ENCODE measurements around the gene PFAS. TPM values are rescaled to one million over a fixed set of nuclear protein-coding genes. Genes with fewer than 3 reads are reported as not detected.

Gene PFAS
- total RNA-seq, 1 donor from 2014 or later: 28.3 TPM

DNA sequence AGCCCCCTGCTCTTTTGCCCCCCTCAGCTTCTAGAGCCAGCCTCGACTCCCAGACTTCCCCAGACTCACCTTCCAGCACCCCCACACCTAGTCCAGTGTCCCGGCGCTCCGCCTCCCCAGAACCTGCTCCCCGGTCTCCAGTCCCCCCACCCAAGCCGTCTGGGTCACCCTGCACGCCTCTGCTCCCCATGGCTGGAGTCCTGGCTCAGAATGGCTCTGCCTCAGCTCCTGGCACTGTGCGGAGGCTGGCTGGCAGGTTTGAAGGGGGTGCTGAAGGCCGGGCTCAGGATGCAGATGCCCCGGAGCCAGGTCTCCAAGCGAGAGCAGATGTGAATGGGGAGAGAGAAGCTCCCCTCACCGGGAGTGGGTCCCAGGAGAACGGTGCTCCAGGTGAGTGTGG lies 63.2 kb downstream of the PFAS start:
- Histone ChIP-seq H3K27ac (no peak overlapping the region), H3K36me3 (no peaks in the 10 kb centered on the region), H3K4me3 (peak overlapping the region; percentile 42), H3K4me1 (no peaks in the 10 kb centered on the region), H3K9me3 (no peaks in the 10 kb centered on the region), H3K27me3 (peaks cover 42% of the 10 kb centered on the region)
- ATAC-seq (no peak), DNase-seq (no peak)
- TF ChIP-seq, protein P1, sequence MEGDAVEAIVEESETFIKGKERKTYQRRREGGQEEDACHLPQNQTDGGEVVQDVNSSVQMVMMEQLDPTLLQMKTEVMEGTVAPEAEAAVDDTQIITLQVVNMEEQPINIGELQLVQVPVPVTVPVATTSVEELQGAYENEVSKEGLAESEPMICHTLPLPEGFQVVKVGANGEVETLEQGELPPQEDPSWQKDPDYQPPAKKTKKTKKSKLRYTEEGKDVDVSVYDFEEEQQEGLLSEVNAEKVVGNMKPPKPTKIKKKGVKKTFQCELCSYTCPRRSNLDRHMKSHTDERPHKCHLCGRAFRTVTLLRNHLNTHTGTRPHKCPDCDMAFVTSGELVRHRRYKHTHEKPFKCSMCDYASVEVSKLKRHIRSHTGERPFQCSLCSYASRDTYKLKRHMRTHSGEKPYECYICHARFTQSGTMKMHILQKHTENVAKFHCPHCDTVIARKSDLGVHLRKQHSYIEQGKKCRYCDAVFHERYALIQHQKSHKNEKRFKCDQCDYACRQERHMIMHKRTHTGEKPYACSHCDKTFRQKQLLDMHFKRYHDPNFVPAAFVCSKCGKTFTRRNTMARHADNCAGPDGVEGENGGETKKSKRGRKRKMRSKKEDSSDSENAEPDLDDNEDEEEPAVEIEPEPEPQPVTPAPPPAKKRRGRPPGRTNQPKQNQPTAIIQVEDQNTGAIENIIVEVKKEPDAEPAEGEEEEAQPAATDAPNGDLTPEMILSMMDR (IDR thresholded peaks at IDR 0.05): no peak
- intact Hi-C loops (cut with DNase I): no loop called here

DNA sequence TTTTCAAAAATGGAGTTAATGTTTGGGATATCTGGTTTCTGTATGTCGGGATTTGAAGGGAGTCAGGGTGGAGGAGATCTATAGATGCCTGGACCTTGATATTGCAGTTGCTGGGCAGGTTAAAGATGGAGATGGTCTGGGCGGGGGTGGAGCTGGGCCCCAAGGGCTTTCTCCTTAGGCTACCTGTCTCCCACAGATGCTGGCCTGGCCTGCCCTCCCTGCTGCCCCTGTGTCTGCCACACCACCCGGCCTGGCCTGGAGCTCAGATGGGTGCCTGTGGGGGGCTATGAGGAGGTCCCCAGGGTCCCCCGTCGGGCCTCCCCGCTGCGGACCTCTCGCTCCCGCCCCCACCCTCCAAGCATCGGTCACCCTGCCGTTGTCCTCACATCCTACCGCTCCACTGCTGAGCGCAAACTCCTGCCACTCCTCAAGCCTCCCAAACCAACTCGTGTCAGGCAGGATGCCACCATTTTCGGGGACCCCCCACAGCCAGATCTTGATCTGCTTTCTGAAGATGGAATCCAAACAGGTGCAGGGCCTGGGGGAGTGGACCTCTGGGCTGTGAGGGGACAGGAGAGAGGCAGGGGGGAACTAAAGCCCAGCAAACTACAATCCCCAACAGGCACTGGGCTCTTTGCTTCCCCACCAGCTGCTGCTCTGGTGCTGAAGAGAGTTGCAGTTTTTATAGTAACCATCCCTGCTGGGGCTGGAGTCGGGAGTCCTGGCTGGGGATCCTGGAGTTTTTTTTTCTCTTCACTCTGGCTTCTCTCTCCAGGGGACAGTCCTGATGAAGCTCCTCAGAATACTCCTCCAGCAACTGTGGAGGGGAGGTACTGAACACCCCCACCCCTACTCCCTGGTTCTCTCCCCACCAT lies 63.9 kb downstream of the PFAS start:
- H3K27ac ChIP-seq: no peak overlapping the region
- H3K27me3 ChIP-seq: peaks cover 42% of the 10 kb centered on the region
- no peaks in the 10 kb centered on the region for H3K36me3 ChIP-seq
- intact Hi-C loops (cut with DNase I): no loop called here
- ATAC-seq (no peak), DNase-seq (no peak)
- no peaks in the 10 kb centered on the region for H3K4me1 ChIP-seq
- H3K4me3 ChIP-seq: peak overlapping the region; percentile 42
- no peaks in the 10 kb centered on the region for H3K9me3 ChIP-seq
- TF ChIP-seq, protein P1 (IDR thresholded peaks at IDR 0.05): no peak

DNA sequence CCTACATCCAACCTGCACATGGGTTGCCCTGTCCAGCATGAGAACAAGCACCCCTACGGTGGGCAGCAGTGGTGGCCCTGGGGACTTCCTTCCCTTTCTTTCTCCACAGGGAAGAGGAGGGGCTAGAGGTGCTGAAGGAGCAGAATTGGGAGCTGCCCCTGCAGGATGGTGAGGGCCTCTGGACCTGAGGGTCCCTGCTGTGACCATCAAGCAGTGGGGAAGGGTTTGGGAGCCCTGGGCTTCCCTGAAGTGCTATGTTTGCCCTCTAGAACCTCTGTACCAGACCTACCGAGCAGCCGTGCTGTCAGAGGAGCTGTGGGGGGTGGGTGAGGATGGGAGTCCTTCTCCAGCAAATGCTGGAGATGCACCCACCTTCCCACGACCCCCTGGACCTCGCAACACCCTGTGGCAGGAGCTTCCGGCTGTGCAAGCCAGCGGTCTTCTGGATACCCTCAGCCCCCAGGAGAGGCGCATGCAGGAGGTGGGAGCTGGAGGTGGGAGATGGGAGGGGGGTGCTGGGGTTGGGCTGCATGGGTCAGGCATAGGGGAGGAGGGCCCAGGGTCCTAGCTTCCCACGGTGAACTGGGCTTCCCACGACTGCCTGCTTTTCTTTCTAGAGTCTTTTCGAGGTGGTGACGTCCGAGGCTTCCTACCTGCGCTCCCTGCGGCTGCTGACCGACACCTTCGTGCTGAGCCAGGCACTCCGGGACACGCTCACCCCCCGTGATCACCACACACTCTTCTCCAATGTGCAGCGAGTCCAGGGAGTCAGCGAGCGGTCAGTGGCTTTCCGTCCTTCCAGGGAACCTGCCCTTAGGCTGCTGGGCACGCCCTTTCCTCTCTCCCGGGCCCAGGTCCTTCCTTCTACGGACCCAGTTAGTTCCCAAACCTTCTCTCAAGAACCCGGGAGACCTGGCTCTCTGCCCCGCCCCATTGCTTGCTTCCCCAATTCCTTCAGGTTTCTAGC lies 66.0 kb downstream of the PFAS start:
- no peak overlapping the region for H3K27ac ChIP-seq
- H3K4me1 ChIP-seq: no peaks in the 10 kb centered on the region
- no peak overlapping the region for H3K4me3 ChIP-seq
- ATAC-seq: peak; percentile 39
- peaks cover 42% of the 10 kb centered on the region for H3K27me3 ChIP-seq
- intact Hi-C loops (cut with DNase I): no loop called here
- H3K9me3 ChIP-seq: no peaks in the 10 kb centered on the region
- no peak for DNase-seq
- H3K36me3 ChIP-seq: no peaks in the 10 kb centered on the region
- TF ChIP-seq, protein P1 (IDR thresholded peaks at IDR 0.05): no peak

DNA sequence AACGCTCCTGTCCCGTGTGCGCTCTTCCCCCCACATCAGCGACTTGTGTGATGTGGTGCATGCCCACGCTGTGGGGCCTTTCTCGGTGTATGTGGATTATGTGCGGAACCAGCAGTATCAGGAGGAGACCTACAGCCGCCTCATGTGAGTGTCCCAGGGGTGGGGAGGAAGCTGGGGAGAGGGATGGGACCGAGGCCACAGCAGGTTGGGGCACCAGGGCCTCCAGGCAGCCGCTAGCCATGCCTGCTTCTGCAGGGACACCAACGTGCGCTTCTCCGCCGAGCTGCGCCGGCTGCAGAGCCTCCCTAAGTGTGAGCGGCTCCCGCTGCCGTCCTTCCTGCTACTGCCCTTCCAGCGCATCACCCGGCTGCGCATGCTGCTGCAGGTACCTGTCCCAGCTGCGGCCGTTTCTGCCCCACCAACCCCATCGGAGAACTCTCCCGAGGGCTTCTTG lies 66.7 kb downstream of the PFAS start:
- Histone ChIP-seq H3K4me1 (no peaks in the 10 kb centered on the region), H3K27ac (no peak overlapping the region), H3K9me3 (no peaks in the 10 kb centered on the region), H3K27me3 (peaks cover 42% of the 10 kb centered on the region), H3K36me3 (no peaks in the 10 kb centered on the region), H3K4me3 (no peak overlapping the region)
- DNase-seq (no peak), ATAC-seq (no peak)
- intact Hi-C loops (cut with DNase I): no loop called here
- TF ChIP-seq, protein P1 (IDR thresholded peaks at IDR 0.05): no peak

DNA sequence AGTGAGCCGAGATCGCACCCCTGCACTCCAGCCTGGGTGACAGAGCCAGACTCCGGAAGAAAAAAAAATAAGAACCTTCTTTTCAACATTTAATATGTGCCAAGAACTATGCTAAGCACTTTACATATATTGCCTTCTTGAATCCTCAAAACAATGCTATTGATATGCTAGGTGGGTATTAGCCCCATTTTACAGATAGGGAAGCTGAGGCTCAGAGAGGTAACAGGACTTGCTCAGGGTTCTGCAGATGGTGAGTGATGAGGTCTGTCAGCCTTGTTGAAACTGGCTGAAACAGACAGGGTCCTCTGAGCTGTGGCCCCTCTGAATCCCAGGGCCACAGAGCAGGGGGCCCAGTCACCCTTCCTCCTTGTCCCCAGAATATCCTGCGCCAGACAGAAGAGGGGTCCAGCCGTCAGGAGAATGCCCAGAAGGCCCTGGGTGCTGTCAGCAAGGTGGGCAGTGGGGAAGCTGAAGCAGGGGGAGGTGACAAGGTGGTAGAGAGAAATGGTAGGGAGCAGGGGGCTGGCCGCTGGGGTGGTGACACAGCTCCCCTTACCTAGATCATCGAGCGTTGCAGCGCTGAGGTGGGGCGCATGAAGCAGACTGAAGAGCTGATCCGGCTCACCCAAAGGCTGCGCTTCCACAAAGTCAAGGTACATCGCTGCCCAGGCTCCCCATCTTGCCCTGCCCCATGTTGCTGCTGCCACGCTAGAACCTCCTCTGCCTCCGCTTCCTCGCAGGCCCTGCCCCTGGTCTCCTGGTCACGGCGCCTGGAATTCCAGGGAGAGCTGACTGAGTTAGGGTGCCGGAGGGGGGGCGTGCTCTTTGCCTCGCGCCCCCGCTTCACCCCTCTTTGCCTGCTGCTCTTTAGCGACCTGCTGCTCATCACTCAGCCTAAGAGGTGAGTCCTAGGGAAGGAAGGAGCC lies 69.2 kb downstream of the PFAS start:
- H3K4me3 ChIP-seq: no peak overlapping the region
- no peaks in the 10 kb centered on the region for H3K9me3 ChIP-seq
- intact Hi-C loops (cut with DNase I): no loop called here
- H3K36me3 ChIP-seq: no peaks in the 10 kb centered on the region
- TF ChIP-seq, protein P1 (IDR thresholded peaks at IDR 0.05): no peak
- no peaks in the 10 kb centered on the region for H3K4me1 ChIP-seq
- peaks cover 31% of the 10 kb centered on the region for H3K27me3 ChIP-seq
- no peak overlapping the region for H3K27ac ChIP-seq
- no peak for ATAC-seq
- no peak for DNase-seq

All from upper lobe of right lung (tissue), 1 donor.